ENCODE results near the gene CD8B2.

Gene CD8B2

DNA sequence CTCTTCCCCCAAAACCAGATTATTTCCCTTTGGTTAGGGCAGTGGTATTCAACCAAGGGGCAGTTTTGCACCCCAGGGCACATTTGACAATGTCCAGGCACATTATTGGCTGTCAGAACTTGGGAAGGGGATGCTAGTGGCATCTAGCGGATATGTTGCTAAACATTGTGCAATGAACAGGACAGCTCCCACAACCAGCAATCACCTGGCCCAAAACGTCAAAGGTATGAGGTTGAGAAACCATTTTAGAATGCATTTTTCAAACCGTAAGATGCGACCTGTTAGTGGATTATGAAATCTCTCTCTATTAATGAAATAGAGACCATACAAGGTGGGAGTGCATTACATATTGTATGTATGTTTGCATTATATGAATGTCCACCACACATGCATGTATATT, 54.2 kb downstream of the CD8B2 start:
- Histone ChIP-seq H2AFZ (ENCODE audit: low read depth, low read length) (no peak overlapping the region), H3K9ac (ENCODE audit: low read depth, low read length) (no peak overlapping the region), H4K20me1 (ENCODE audit: insufficient read depth, low read length) (no peaks in the 10 kb centered on the region), H3K9me3 (ENCODE audit: insufficient read depth, low read length, severe bottlenecking) (no peaks in the 10 kb centered on the region), H3K4me1 (ENCODE audit: insufficient read depth, low read length) (no peaks in the 10 kb centered on the region), H3K4me2 (ENCODE audit: insufficient read depth, low read length) (no peak overlapping the region), H3K27me3 (ENCODE audit: insufficient read depth, low read length, poor library complexity) (peaks cover 5% of the 10 kb centered on the region), H3K4me3 (ENCODE audit: low read depth in 1 of 2, low read length in 2 of 2) (no peak overlapping the region), H3K36me3 (ENCODE audit: insufficient read depth, low read length) (no peaks in the 10 kb centered on the region), H3K79me2 (ENCODE audit: insufficient read depth, low read length) (no peaks in the 10 kb centered on the region), H3K27ac (ENCODE audit: low read length) (no peak overlapping the region)
- TF ChIP-seq, protein P1, sequence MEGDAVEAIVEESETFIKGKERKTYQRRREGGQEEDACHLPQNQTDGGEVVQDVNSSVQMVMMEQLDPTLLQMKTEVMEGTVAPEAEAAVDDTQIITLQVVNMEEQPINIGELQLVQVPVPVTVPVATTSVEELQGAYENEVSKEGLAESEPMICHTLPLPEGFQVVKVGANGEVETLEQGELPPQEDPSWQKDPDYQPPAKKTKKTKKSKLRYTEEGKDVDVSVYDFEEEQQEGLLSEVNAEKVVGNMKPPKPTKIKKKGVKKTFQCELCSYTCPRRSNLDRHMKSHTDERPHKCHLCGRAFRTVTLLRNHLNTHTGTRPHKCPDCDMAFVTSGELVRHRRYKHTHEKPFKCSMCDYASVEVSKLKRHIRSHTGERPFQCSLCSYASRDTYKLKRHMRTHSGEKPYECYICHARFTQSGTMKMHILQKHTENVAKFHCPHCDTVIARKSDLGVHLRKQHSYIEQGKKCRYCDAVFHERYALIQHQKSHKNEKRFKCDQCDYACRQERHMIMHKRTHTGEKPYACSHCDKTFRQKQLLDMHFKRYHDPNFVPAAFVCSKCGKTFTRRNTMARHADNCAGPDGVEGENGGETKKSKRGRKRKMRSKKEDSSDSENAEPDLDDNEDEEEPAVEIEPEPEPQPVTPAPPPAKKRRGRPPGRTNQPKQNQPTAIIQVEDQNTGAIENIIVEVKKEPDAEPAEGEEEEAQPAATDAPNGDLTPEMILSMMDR (IDR thresholded peaks at IDR 0.05; ENCODE audit: borderline replicate concordance, extremely low read depth, low read length, poor library complexity, severe bottlenecking) = no peak
- TF ChIP-seq EZH2 (IDR thresholded peaks at IDR 0.05; ENCODE audit: borderline replicate concordance, low read depth, low read length, severe bottlenecking) = no peak
- no peak for DNase-seq
- ATAC-seq (ENCODE audit: insufficient read depth, low read depth) = no peak

DNA sequence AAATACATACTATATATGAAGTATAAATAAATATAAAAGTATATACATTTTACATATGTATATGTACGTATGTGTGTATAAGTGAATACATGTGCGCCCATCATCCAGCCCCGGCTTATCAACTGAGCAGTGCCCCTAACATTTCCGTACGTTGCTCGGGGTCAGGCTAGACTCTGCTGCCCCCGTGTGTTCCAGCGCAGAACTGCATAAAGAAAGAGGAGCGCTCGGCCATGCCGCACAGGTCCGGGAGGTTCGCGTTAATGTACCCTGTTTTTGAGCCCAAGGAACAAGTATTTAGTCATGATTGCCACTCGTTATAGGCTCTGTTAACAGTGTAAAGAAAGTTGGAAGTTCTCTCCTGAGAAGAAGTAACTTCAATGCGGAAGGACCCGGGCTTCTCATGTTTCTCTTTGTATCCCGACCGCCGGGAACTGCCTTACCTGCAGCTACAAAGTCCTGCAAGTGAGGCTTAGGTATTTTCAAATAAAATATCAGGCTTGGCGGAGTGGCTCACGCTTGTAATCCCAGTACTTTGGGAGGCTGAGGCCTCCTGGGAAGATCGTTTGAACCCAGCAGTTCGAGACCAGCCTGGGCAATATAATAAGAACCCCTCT, 55.7 kb downstream of the CD8B2 start:
- peaks cover 5% of the 10 kb centered on the region for H3K27me3 ChIP-seq (ENCODE audit: insufficient read depth, low read length, poor library complexity)
- no peaks in the 10 kb centered on the region for H3K4me1 ChIP-seq (ENCODE audit: insufficient read depth, low read length)
- no peak overlapping the region for H3K27ac ChIP-seq (ENCODE audit: low read length)
- peak; percentile 80 for DNase-seq
- no peaks in the 10 kb centered on the region for H3K36me3 ChIP-seq (ENCODE audit: insufficient read depth, low read length)
- peak; percentile 93 for ATAC-seq (ENCODE audit: insufficient read depth, low read depth)
- H3K4me3 ChIP-seq (ENCODE audit: low read depth in 1 of 2, low read length in 2 of 2) = no peak overlapping the region
- no peak overlapping the region for H3K4me2 ChIP-seq (ENCODE audit: insufficient read depth, low read length)
- TF ChIP-seq, protein P1 (IDR thresholded peaks at IDR 0.05; ENCODE audit: borderline replicate concordance, extremely low read depth, low read length, poor library complexity, severe bottlenecking) = peak; percentile 91
- TF ChIP-seq EZH2 (IDR thresholded peaks at IDR 0.05; ENCODE audit: borderline replicate concordance, low read depth, low read length, severe bottlenecking) = no peak
- no peaks in the 10 kb centered on the region for H4K20me1 ChIP-seq (ENCODE audit: insufficient read depth, low read length)
- H2AFZ ChIP-seq (ENCODE audit: low read depth, low read length) = no peak overlapping the region
- no peak overlapping the region for H3K9ac ChIP-seq (ENCODE audit: low read depth, low read length)
- H3K79me2 ChIP-seq (ENCODE audit: insufficient read depth, low read length) = no peaks in the 10 kb centered on the region
- H3K9me3 ChIP-seq (ENCODE audit: insufficient read depth, low read length, severe bottlenecking) = no peaks in the 10 kb centered on the region

DNA sequence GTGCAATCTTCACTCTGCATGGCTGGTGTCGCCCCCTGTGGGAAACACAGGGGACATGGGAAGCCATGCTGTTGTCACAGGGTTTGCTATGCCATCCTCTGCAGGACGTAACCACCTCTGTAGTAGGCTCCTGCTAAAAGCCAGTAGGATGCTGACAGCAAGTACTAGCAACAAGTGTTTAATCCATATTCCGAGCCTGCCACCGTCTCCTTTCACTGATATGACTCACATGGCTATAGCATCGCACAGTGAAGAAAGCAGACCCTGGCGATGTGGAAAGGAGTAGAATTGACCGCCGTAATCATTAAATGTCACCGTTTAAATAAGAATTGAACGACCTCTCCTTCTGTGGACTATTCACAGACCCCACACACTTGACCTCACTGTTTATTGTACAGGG, 57.8 kb downstream of the CD8B2 start:
- no peaks in the 10 kb centered on the region for H3K36me3 ChIP-seq (ENCODE audit: insufficient read depth, low read length)
- peaks cover 5% of the 10 kb centered on the region for H3K27me3 ChIP-seq (ENCODE audit: insufficient read depth, low read length, poor library complexity)
- TF ChIP-seq, protein P1 (IDR thresholded peaks at IDR 0.05; ENCODE audit: borderline replicate concordance, extremely low read depth, low read length, poor library complexity, severe bottlenecking) = peak; percentile 36
- no peak for TF ChIP-seq EZH2 (IDR thresholded peaks at IDR 0.05; ENCODE audit: borderline replicate concordance, low read depth, low read length, severe bottlenecking)
- ATAC-seq (ENCODE audit: insufficient read depth, low read depth) (no peak), DNase-seq (no peak)
- H3K4me2 ChIP-seq (ENCODE audit: insufficient read depth, low read length) = no peak overlapping the region
- H3K4me1 ChIP-seq (ENCODE audit: insufficient read depth, low read length) = no peaks in the 10 kb centered on the region
- no peak overlapping the region for H3K4me3 ChIP-seq (ENCODE audit: low read depth in 1 of 2, low read length in 2 of 2)
- no peaks in the 10 kb centered on the region for H3K79me2 ChIP-seq (ENCODE audit: insufficient read depth, low read length)
- H3K27ac ChIP-seq (ENCODE audit: low read length) = no peak overlapping the region
- no peak overlapping the region for H2AFZ ChIP-seq (ENCODE audit: low read depth, low read length)
- H4K20me1 ChIP-seq (ENCODE audit: insufficient read depth, low read length) = no peaks in the 10 kb centered on the region
- no peak overlapping the region for H3K9ac ChIP-seq (ENCODE audit: low read depth, low read length)
- H3K9me3 ChIP-seq (ENCODE audit: insufficient read depth, low read length, severe bottlenecking) = no peaks in the 10 kb centered on the region

Data from DND-41 (cell line).